HG03280 (cell line): ENCODE results near the gene ATOX1.
"Not testable (repeated sequence)": the region's sequence is repeated elsewhere in the genome, so short reads cannot be mapped to it uniquely, and the experiment has no call there.

ENCODE experiments used
- ATAC-seq: cut with Tn5 transposase; IDR thresholded peaks from one replicate; pipeline ENCODE4 v1.9.1; 2021; ENCODE audit warnings: mild to moderate bottlenecking, moderate library complexity; ENCODE audit not compliant: unreplicated experiment

Gene ATOX1, protein sequence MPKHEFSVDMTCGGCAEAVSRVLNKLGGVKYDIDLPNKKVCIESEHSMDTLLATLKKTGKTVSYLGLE

GRCh38 chr5:151758430-151759241 lies at the start of gene ATOX1:
TSS of gene ATOX1 (minus strand) at chr5:151758631. CDS start at chr5:151758551, 80 bp downstream.
- ATAC-seq: peak; percentile 98

DNA sequence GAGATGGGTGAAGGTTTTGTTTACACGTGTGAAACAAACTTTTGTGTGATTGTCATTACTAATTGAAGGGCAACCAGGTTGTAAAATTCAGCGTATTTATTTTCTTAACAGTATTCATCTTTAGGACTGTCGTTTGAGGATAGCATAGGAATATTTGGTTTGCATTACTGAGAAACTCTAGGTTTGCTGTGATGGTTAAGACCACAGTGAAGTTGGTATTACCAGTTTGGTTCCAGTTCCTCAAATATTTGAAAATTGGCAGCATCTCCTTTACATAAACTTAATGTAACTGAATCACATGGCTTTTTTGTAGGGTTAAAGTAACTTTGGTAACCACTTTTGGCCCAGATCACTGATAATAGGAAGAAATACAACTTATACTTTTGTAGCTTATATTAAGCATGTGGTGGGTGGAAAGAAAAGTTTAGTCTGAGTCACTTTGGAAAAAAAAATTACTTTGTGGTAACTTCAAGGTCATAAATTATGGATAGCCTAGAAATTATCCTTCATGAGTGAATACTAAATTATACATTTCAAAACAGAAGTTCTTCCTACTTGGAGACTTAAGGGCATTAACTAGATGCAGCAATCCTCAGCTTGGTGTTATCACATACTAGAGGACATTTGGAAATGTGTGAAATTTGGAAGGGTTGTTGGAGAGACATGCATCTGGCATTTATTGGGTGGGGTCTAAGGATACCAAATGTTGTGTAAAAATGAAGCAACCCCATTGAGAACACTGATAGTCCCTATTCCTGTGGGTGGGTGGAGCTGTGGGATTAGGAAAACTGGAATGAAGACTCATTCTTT lies 47.2 kb upstream of the ATOX1 start:
- ATAC-seq: no peak

- no peak for ATAC-seq
These were observed 42.1 kb upstream of the ATOX1 start for GRCh38 chr5:151800532-151800931.

DNA sequence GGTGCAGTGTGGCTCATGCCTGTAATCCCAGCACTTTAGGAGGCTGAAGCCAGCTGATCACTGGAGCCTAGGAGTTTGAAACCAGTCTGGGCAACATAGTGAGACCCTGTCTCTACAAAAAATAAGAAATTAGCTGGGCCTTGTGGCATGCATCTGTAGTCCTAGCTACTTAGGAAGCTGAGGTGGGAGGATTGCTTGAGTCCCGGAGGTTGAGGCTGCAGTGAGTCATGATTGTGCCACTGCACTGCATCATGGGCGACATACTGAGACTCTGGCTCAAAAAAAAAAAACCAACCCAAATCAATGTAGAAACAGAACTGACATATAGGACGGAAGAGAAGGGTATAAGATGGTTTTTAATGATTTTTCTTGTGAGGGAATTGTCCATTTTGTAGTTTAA lies 41.0 kb upstream of the ATOX1 start:
- ATAC-seq: no peak

DNA sequence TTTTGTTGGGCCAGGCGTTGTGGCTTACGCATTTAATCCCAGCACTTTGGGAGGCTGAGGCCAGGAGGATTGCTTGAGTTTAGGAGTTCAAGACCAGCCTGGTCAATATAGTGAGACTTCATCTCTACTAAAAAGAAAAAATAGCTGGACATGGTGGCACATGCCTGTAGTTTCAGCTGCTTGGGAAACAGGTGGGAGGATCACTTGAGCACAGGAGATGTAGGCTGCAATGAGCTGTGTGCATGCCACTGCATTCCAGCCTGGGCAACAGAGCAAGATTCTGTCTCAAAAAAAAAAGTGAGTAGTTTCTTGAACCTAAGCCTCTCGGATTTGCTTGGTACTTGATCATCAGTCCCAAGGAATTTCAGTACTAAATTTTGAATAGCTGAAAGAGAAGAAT lies 40.2 kb upstream of the ATOX1 start:
- ATAC-seq: no peak

DNA sequence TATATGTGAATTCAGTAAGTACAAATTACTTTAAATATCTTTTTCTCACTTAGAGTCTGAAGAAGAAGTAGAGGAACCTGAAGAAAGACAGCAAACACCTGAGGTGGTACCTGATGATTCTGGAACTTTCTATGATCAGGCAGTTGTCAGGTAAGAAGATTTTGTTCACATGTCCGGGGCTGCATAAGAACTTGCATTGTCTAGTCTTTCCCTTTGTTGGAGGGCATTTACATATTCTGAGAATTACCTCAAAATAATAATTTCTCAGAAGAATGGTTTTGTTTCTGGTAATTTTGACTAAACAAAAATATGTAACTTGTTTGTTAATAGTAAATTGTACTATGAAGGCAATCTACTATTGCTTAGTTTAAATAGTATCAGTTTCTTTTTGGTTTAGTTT lies 37.0 kb upstream of the ATOX1 start:
- no peak for ATAC-seq

GRCh38 chr5:151793358-151793757 lies 34.9 kb upstream of the ATOX1 start:
- ATAC-seq: no peak

- ATAC-seq: no peak
These were observed 29.4 kb upstream of the ATOX1 start for GRCh38 chr5:151787817-151788216.

- no peak for ATAC-seq
These were observed 28.0 kb upstream of the ATOX1 start for GRCh38 chr5:151786468-151786867.

DNA sequence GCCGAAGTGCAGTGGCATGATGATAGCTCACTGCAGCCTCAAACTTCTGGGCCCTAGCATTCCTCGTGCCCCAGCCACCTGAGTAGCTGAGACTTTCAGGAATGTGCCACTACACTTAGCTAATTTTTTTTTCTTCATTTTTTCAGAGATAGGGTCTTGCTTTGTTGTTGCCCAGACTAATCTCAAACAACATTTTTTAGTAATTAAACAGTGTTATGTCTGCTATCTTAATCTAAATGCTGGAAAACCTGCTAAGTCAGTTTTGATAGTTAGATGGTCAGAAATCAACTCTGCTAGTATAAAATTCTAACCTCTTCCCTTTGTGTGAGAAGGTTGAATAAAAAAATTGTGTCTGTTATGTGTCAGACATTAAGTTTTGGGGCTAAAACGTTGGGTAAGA lies 25.7 kb upstream of the ATOX1 start:
- ATAC-seq: no peak

DNA sequence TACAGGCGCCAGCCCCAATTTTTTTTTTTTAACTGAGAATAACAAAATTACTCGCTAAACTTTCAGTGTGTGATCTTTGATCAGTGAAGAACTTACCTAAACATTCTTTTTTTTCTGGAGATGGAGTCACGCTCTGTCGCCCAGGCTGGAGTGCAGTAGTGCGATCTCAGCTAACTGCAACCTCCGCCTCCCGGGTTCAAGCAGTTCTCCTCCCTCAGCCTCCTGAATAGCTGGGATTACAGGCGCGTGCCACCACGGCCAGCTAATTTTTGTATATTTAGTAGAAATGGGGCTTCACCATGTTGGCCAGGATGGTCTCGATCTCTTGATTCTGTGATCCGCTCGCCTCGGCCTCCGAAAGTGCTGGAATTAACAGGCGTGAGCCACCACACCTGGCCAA lies 25.2 kb upstream of the ATOX1 start:
- not testable (repeated sequence) for ATAC-seq

DNA sequence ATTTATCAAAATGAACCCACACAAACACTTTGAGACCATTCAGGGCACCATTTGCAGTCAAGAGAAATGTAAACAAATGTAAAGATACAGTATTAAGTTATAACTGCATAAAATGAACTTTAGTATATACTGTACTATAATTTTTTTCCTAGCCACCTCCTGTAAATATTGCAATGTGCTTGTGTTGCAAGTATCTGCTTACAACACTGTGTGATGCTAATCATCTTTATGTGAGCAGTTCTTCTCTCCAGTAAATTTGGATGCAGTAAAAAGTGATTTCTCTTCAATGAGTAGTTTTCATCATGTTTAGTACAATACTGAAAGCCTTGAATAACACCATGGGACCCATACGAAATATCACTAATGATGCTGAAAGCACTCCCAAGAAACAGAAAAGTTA lies 22.8 kb upstream of the ATOX1 start:
- no peak for ATAC-seq

GRCh38 chr5:151780348-151780747 lies 21.9 kb upstream of the ATOX1 start:
- no peak for ATAC-seq

GRCh38 chr5:151779531-151780125 lies 21.2 kb upstream of the ATOX1 start:
- ATAC-seq: no peak

DNA sequence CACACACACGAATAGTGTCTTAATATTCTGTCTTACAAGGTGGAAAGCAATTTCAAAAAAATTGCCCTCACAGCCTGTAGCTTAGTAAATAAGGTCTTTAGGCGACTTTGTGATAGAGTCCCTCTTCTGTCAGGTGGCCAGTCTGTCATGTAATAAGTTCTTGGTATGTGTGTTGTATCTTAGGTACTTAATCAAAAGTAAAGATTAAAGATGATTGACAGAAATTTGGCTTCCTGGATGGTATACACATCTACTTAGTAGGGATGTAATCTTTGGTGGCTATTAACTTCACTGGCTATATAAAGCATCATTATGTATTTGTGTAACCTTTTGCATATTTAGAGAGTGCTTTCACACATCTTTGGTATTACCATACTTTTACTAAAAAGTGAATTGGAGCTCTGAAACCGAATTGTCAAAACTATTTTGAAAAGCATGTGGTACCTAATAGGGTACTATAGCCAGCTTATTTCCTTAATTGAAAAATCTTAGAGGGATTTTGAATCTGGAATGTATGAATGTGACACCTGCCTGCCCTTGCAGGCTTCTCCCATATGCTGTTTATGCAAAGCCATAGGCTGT lies 16.7 kb upstream of the ATOX1 start:
- ATAC-seq: no peak

GRCh38 chr5:151773951-151774350 lies 15.5 kb upstream of the ATOX1 start:
- ATAC-seq: no peak

DNA sequence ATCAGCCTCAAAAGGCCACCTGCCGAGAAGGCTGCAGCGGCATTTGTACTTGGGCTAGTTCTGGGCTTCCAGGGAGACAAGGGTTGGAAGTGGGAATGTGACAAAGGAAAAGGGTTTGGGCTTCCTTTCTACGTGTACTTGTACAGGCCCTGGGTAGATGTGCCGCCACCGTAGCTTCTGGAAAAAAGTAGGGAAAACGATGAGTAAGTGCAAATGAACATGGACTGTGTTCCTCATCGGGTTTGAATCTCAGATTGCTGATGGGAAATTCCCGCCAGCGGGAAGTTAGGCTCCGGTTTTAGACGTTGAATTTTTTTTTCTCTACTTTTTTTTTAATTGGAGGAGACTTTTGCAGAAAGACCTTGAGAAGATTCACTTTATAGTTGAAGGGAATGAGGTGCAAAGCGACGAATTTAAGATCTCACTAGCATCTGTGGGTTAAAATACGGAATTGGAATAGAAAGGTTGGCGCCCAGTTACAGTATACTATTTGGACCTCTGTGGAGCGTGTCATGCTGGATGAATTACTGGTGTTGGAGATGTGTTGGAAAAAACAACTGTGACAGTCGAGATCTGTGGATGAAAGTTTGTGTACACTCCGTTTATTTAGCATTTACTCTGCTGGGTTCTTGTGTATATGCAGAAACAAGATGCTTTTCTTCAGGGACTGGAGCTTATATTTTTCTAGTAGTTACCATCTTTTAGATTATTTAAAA lies 14.6 kb upstream of the ATOX1 start:
- ATAC-seq: no peak

DNA sequence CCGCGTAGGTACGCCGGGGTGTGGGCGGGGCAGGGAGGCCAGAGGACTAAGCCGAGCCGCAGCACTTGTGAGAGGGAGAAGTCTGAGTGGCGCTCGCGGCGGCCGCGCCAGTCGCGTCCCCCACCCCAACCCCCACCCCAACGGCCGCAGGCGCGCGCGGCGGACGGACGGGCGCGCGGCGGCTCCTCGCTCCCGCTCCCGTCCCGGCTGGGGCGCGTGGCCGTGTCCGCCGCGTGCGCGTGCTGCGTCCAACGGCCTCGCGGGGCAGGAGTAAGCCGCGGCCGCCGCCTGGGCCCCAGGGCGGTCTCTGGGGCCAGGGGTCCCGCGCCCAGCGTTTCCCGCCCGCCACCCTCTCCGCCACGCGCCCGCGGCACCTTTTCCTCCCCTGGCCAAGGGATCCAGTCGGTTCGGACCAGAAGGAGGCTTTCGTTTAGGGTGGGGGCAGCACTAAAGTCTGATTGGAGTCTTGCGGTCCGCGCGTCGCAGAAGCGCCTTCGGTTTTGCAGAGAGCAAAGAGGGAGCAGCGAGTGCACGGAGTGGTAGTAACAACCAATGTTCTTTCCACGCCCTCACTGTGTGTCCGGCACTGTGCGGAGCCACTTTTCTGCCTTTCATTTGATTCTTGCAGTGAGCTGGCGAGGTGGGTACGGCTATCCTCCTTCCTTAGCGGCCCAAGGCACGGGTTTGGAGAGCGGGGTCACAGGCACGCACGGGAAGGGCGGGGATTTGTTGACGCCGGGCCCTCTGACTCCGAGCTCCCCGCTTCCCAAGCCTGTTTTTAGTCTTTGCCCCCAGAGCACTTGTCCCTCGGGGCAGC lies 13.8 kb upstream of the ATOX1 start:
- ATAC-seq: no peak

GRCh38 chr5:151771259-151772028 lies 13.0 kb upstream of the ATOX1 start, which contains the start of gene G3BP1:
TSS of gene G3BP1 (plus strand) at chr5:151771954. CDS start at chr5:151786621, 14,667 bp downstream.
- peak; percentile 79 for ATAC-seq
